HEK293 (cell line): Measurements from ENCODE around the gene DAAM2.

Source experiments
- CTCF ChIA-PET: fragments of 350-600 bp; formaldehyde crosslinking; extraction: SDS; loops from one replicate; lab custom pipeline; 2021; ENCODE audit warnings: antibody characterized with exemption; lab: Yijun Ruan, JAX
- POLR2A ChIA-PET: fragments of 300-600 bp; formaldehyde crosslinking; extraction: SDS; loops from one replicate; lab custom pipeline; 2020; ENCODE audit warnings: antibody characterized with exemption, inconsistent platforms; lab: Yijun Ruan, JAX
- H3K27ac ChIP-seq: fragments of 200-500 bp; sonication (Bioruptor generic); 2 replicates; pipeline ENCODE4 v1.5.1; 2014; ENCODE audit warnings: low read depth, low read length, control low read depth, inconsistent platforms; ENCODE audit errors: extremely low read depth
- H3K36me3 ChIP-seq, 2 experiments: fragments of 200-500 bp in 1 of 2; sonication (Bioruptor generic) in 1 of 2; 1 replicate in 1 of 2; 2 replicates in 1 of 2; pipeline ENCODE4 v1.5.1; 2014 to 2017; ENCODE audit warnings: inconsistent platforms in 2 of 2, low read length in 2 of 2; ENCODE audit not compliant: control insufficient read depth in 2 of 2, insufficient read depth in 1 of 2
- H3K4me1 ChIP-seq: fragments of 200-500 bp; sonication (Bioruptor generic); 2 replicates; pipeline ENCODE4 v1.5.1; 2014; ENCODE audit warnings: mild to moderate bottlenecking, low read length, inconsistent platforms; ENCODE audit not compliant: control insufficient read depth, insufficient read depth
- H3K4me3 ChIP-seq: 2 replicates; pipeline ENCODE4 v1.5.1; 2011; ENCODE audit warnings: low read depth, mild to moderate bottlenecking, control low read depth, low read length, moderate library complexity
- H3K9me3 ChIP-seq: fragments of 200-500 bp; sonication (Bioruptor generic); 2 replicates; pipeline ENCODE4 v1.5.1; 2014; ENCODE audit warnings: low read depth, low read length, inconsistent platforms; ENCODE audit not compliant: control insufficient read depth, insufficient read depth
- BCL6B ChIP-seq: fragments of 450-650 bp; formaldehyde crosslinking; IDR thresholded peaks from 2 replicates; pipeline ENCODE4 v1.5.1; 2017; ENCODE audit warnings: missing biosample characterization, missing genetic modification characterization
- EGR2 ChIP-seq: fragments of 450-650 bp; formaldehyde crosslinking; IDR thresholded peaks from 2 replicates; pipeline ENCODE4 v1.5.1; 2016; ENCODE audit warnings: low read depth, missing biosample characterization, missing genetic modification characterization
- FEZF1 ChIP-seq: fragments of 450-650 bp; formaldehyde crosslinking; IDR thresholded peaks from 2 replicates; pipeline ENCODE4 v1.5.1; 2016; ENCODE audit warnings: missing biosample characterization, missing genetic modification characterization
- GLIS1 ChIP-seq: fragments of 450-650 bp; formaldehyde crosslinking; IDR thresholded peaks from 2 replicates; pipeline ENCODE4 v1.5.1; 2016; ENCODE audit warnings: missing biosample characterization, missing genetic modification characterization
- HOXD13 ChIP-seq: sonication (generic); formaldehyde crosslinking; IDR thresholded peaks from 2 replicates; pipeline ENCODE4 v1.8.0; 2022; ENCODE audit warnings: missing genetic modification reagents, borderline replicate concordance
- OSR2 ChIP-seq: fragments of 450-650 bp; formaldehyde crosslinking; IDR thresholded peaks from 2 replicates; pipeline ENCODE4 v1.5.1; 2016; ENCODE audit warnings: missing biosample characterization, missing genetic modification characterization
- SCRT2 ChIP-seq: fragments of 450-650 bp; formaldehyde crosslinking; IDR thresholded peaks from 2 replicates; pipeline ENCODE4 v1.5.1; 2016; ENCODE audit warnings: missing biosample characterization, missing genetic modification characterization
- ZBTB11 ChIP-seq: fragments of 450-650 bp; formaldehyde crosslinking; conservative IDR thresholded peaks from 2 replicates; pipeline ENCODE4 v1.5.1; 2016; ENCODE audit warnings: low read depth, missing biosample characterization, missing genetic modification characterization
- ZFHX2 ChIP-seq: fragments of 450-650 bp; formaldehyde crosslinking; conservative IDR thresholded peaks from 2 replicates; pipeline ENCODE4 v1.5.1; 2016; ENCODE audit warnings: missing biosample characterization, missing genetic modification characterization
- ZIC2 ChIP-seq: fragments of 450-650 bp; formaldehyde crosslinking; IDR thresholded peaks from 2 replicates; pipeline ENCODE4 v1.5.1; 2016; ENCODE audit warnings: missing biosample characterization, missing genetic modification characterization
- ZNF146 ChIP-seq: fragments of 450-650 bp; formaldehyde crosslinking; IDR thresholded peaks from 2 replicates; pipeline ENCODE4 v1.5.1; 2016; ENCODE audit warnings: missing biosample characterization, missing genetic modification characterization
- ZNF600 ChIP-seq: fragments of 450-650 bp; formaldehyde crosslinking; IDR thresholded peaks from 2 replicates; pipeline ENCODE4 v1.5.1; 2016; ENCODE audit warnings: missing biosample characterization, missing genetic modification characterization
- ZNF629 ChIP-seq: fragments of 450-650 bp; formaldehyde crosslinking; IDR thresholded peaks from 2 replicates; pipeline ENCODE4 v1.5.1; 2017; ENCODE audit warnings: missing biosample characterization, missing genetic modification characterization
- ZNF777 ChIP-seq: fragments of 450-650 bp; formaldehyde crosslinking; IDR thresholded peaks from 2 replicates; pipeline ENCODE4 v1.5.1; 2017; ENCODE audit warnings: missing biosample characterization, missing genetic modification characterization, borderline replicate concordance
- ZXDB ChIP-seq: fragments of 450-650 bp; formaldehyde crosslinking; IDR thresholded peaks from 2 replicates; pipeline ENCODE4 v1.5.1; 2016; ENCODE audit warnings: missing biosample characterization, missing genetic modification characterization
- TF ChIP-seq, protein P1 (sequence below): fragments of 450-650 bp; formaldehyde crosslinking; IDR thresholded peaks from 2 replicates; pipeline ENCODE4 v1.5.1; 2016; ENCODE audit warnings: missing biosample characterization, missing genetic modification characterization, low read depth

The DAAM2 gene

GRCh38 chr6:39822846-39823815 is 31.0 kb downstream of the DAAM2 start:
- H3K27ac ChIP-seq: no peak overlapping the region
- no peak for TF ChIP-seq ZNF629 (tag by site-specific recombination)
- TF ChIP-seq FEZF1 (tag by site-specific recombination): no peak
- no peak for TF ChIP-seq EGR2 (tag by site-specific recombination)
- TF ChIP-seq, protein P1, sequence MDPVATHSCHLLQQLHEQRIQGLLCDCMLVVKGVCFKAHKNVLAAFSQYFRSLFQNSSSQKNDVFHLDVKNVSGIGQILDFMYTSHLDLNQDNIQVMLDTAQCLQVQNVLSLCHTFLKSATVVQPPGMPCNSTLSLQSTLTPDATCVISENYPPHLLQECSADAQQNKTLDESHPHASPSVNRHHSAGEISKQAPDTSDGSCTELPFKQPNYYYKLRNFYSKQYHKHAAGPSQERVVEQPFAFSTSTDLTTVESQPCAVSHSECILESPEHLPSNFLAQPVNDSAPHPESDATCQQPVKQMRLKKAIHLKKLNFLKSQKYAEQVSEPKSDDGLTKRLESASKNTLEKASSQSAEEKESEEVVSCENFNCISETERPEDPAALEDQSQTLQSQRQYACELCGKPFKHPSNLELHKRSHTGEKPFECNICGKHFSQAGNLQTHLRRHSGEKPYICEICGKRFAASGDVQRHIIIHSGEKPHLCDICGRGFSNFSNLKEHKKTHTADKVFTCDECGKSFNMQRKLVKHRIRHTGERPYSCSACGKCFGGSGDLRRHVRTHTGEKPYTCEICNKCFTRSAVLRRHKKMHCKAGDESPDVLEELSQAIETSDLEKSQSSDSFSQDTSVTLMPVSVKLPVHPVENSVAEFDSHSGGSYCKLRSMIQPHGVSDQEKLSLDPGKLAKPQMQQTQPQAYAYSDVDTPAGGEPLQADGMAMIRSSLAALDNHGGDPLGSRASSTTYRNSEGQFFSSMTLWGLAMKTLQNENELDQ: no peak
- no peak for TF ChIP-seq ZNF777 (tag by site-specific recombination)
- TF ChIP-seq, all 188 proteins: peak for 0
- no peaks in the 10 kb centered on the region for H3K36me3 ChIP-seq
- H3K4me1 ChIP-seq: peaks cover 11% of the 10 kb centered on the region
- CTCF ChIA-PET: interaction anchor here (0.7 to 2.3 kb wide), 2 partner anchors 25 to 43 kb away, joined by 3 to 10 read pairs; no protein-coding TSS in a partner anchor
- H3K4me3 ChIP-seq: no peak overlapping the region
- no peaks in the 10 kb centered on the region for H3K9me3 ChIP-seq
- POLR2A ChIA-PET: no interaction called here

DNA sequence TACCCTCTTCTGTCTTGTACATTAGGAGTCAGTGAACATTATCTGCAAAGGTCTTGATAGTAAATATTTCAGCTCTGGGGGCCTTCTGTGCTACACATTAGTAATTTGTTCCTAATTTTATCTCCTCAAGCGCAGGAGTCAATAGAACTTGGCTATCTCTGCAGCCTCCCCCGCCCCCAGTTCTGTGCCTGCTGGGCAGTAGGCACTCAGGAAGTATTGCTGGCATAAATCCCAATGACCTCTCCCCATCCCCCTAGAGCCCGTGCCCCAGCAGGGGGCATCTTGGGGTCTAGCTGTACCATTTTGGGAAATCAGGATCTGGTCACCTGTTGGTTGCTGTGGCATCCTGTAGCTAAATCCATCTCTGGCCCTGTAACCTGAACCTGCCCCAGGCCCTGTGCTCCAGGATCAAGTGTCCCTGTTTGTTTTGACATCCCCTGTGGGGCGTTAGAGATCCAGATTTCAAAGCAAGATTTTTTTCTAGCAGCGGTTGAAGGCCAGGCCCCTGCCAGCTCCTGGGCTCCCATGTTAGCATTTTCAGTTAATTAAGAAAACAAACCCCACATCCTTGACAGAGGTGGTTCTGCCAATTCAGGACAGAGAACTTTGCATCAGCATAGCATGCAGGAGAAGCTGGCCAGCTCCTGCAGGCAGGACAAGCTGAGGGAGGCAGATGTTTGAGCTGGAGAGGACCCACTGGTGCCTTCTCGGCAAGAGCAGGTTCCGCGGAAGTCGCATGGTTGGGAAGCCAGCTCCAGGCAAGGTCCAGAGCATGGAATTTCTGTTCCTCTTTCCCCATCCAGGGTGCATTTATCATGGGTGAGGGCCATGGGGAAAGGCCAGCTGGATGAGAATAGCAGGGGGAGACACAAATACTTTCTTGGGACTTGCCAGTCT is 32.1 kb downstream of the DAAM2 start:
- no peak overlapping the region for H3K4me3 ChIP-seq
- no peak overlapping the region for H3K27ac ChIP-seq
- TF ChIP-seq ZXDB (tag by site-specific recombination) (peak; percentile 53; the same call in 1 of the 2 replicates), FEZF1 (tag by site-specific recombination) (peak; percentile 74), ZNF146 (no peak), ZIC2 (peak; percentile 98), GLIS1 (tag by site-specific recombination) (peak; percentile 44), ZBTB11 (tag by site-specific recombination) (peak; percentile 46; the same call in 1 of the 2 replicates), ZFHX2 (tag by site-specific recombination) (peak; percentile 40; the same call in 1 of the 2 replicates), HOXD13 (CRISPR knock-in tag) (no peak), ZNF600 (tag by site-specific recombination) (0 out of 2 replicates have a peak, but pooled peaks have one; percentile 41), SCRT2 (tag by site-specific recombination) (peak; percentile 87), BCL6B (tag by site-specific recombination) (no peak), OSR2 (tag by site-specific recombination) (peak; percentile 75)
- H3K4me1 ChIP-seq: peaks cover 11% of the 10 kb centered on the region
- ChIA-PET POLR2A (no interaction called here), CTCF (interaction anchor here (0.6 to 2.3 kb wide), 3 partner anchors 10 to 446 kb away, joined by 3 to 10 read pairs (median 3); no protein-coding TSS in a partner anchor)
- H3K36me3 ChIP-seq: no peaks in the 10 kb centered on the region
- no peaks in the 10 kb centered on the region for H3K9me3 ChIP-seq
